ENCODE results near the gene HECTD1. TPM values are rescaled to one million over a fixed set of nuclear protein-coding genes. Genes with fewer than 3 reads are reported as not detected.

HECTD1 gene
- total RNA-seq = 76.9 and 106 TPM in 2 replicates

DNA sequence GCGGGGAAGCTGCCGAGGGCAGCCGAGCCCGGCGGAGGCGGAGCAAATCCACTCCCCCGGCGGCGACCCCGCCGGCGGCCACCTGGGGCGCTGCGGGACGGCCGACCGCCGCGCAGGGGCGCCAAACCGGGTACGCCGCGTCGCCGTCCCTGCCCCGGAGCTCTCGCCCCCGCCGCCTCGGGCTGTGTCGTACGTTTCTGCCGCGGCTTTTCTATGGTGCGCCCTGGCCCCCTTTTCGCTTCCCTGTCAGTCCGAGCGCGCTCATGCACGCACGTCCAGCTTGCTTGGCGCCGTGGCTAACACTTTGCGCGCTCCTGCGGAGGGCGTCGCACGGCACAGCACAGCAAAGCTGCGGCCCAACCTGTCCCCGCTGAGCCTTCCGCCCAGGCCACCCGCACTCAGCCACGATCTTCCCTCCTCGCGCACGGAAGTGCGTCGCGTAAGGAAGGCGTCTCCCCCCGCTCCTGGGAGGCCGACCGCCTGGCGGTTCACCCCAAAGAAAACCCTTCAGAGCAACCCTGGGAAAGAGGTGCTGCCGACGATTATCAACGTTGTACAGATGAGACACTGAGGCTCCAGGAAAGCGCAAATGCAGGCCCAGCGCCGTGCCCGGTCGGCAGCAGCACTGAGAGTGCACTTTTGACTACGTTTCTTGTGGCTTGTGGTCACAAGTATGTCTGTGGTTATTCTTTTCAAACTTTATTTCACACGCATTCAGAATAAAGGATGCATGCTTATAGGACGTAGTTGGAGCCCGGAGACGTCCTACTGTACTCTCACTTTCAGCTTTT is at the start of gene HECTD1:
Gene HECTD1 (minus strand): TSS at position 39 of the 791 bp plus-strand sequence. CDS start 1,857 bp downstream, outside the sequence.

Other genes with a start within 250 kb of the HECTD1 start
- gene AP4S1, start 182.1 kb downstream of the HECTD1 start, total RNA-seq = 1.8 and 2.3 TPM in 2 replicates
- gene STRN3, start 181.4 kb downstream of the HECTD1 start, total RNA-seq = 12.5 and 16.2 TPM in 2 replicates
- gene HEATR5A, start 212.8 kb upstream of the HECTD1 start, total RNA-seq = 10.6 and 11.4 TPM in 2 replicates
- 35.9 and 36.8 TPM in 2 replicates for gene DTD2, start 249.7 kb upstream of the HECTD1 start, total RNA-seq

All from mesangial cell (primary cell).